Thoracic aorta (tissue), 2 donors: Measurements from ENCODE around the gene RMND5B. TPM values are rescaled to one million over a fixed set of nuclear protein-coding genes. Genes with fewer than 3 reads are reported as not detected.

Experiments used
- ATAC-seq: fragments of 150-250 bp; one replicate; pipeline ENCODE4 v1.8.0; 2017; ENCODE audit warnings: low read depth; ENCODE audit not compliant: insufficient number of reproducible peaks, low FRiP score
- DNase-seq: peaks from one replicate; pipeline ENCODE4 v3.0.0-alpha.2; 2020; ENCODE audit warnings: low spot score
- H3K27ac ChIP-seq, 2 donors: fragments of 200-600 bp; sonication (generic); 1 replicate in 1 of 2; 2 replicates in 1 of 2; pipeline ENCODE4 v1.5.1; 2016; ENCODE audit warnings: mild to moderate bottlenecking in 2 of 2, moderate library complexity in 2 of 2
- H3K27me3 ChIP-seq: fragments of 200-600 bp; sonication (generic); replicated peaks from 2 replicates; pipeline ENCODE4 v1.6.0; 2016; ENCODE audit warnings: mild to moderate bottlenecking; ENCODE audit not compliant: insufficient read depth
- H3K36me3 ChIP-seq: fragments of 200-600 bp; sonication (generic); one replicate; pipeline ENCODE4 v1.5.1; 2016
- H3K4me1 ChIP-seq, 2 donors: fragments of 200-600 bp; sonication (generic); 1 replicate in 1 of 2; 2 replicates in 1 of 2; pipeline versions ENCODE4 v1.5.1 to v1.6.0; 2016; ENCODE audit warnings: low read depth in 2 of 2, mild to moderate bottlenecking in 1 of 2; ENCODE audit not compliant: control insufficient read depth in 1 of 2
- H3K4me3 ChIP-seq: fragments of 200-600 bp; sonication (generic); 2 replicates; pipeline ENCODE4 v1.5.1; 2016; ENCODE audit warnings: mild to moderate bottlenecking
- H3K9me3 ChIP-seq: fragments of 200-600 bp; sonication (generic); 2 replicates; pipeline ENCODE4 v1.5.1; 2016
- CTCF ChIP-seq: fragments of 200-600 bp; sonication (generic); IDR thresholded peaks from one replicate; pipeline ENCODE4 v1.5.1; 2019; ENCODE audit warnings: antibody characterized with exemption
- total RNA-seq, 2 donors: library from RNA; depleted of rRNA; stranded (reverse); fragments of >200 nt; gene quantifications; one replicate each; pipeline versions ENCODE4 v1.1.0 to v1.2.3, GENCODE V29; 2016

RMND5B gene
- total RNA-seq, 2 donors from 2014 or later, result 45.0 to 59.4 TPM

- Histone ChIP-seq H3K4me3 (no peak overlapping the region), H3K36me3 (no peaks in the 10 kb centered on the region), H3K27ac (no peak overlapping the region), H3K9me3 (no peaks in the 10 kb centered on the region), H3K4me1 (no peaks in the 10 kb centered on the region), H3K27me3 (no peaks in the 10 kb centered on the region)
- DNase-seq (no peak), ATAC-seq (no peak)
- no peak for TF ChIP-seq CTCF
Measured at GRCh38 chr5:178103612-178104011, 27.2 kb upstream of the RMND5B start.

- ATAC-seq (no peak), DNase-seq (no peak)
- H3K27me3 ChIP-seq, result no peaks in the 10 kb centered on the region
- H3K27ac ChIP-seq, result no peak overlapping the region
- H3K4me1 ChIP-seq, result no peaks in the 10 kb centered on the region
- TF ChIP-seq CTCF, result no peak
- no peaks in the 10 kb centered on the region for H3K36me3 ChIP-seq
- no peak overlapping the region for H3K4me3 ChIP-seq
- no peaks in the 10 kb centered on the region for H3K9me3 ChIP-seq
Measured at GRCh38 chr5:178104492-178104891, 26.3 kb upstream of the RMND5B start.

GRCh38 chr5:178106086-178106485 lies 24.7 kb upstream of the RMND5B start:
- TF ChIP-seq CTCF, result no peak
- no peak overlapping the region for H3K4me3 ChIP-seq
- no peaks in the 10 kb centered on the region for H3K4me1 ChIP-seq
- no peaks in the 10 kb centered on the region for H3K27me3 ChIP-seq
- no peaks in the 10 kb centered on the region for H3K36me3 ChIP-seq
- no peaks in the 10 kb centered on the region for H3K9me3 ChIP-seq
- ATAC-seq (no peak), DNase-seq (no peak)
- no peak overlapping the region for H3K27ac ChIP-seq

- H3K27ac ChIP-seq, result no peak overlapping the region
- TF ChIP-seq CTCF, result no peak
- H3K9me3 ChIP-seq, result no peaks in the 10 kb centered on the region
- ATAC-seq (no peak), DNase-seq (no peak)
- H3K36me3 ChIP-seq, result no peaks in the 10 kb centered on the region
- no peaks in the 10 kb centered on the region for H3K27me3 ChIP-seq
- H3K4me1 ChIP-seq, result no peaks in the 10 kb centered on the region
- no peak overlapping the region for H3K4me3 ChIP-seq
Measured at GRCh38 chr5:178106556-178107239, 24.1 kb upstream of the RMND5B start.

GRCh38 chr5:178107756-178108310 lies 23.0 kb upstream of the RMND5B start:
- no peak for ATAC-seq
- TF ChIP-seq CTCF, result no peak

More at GRCh38 chr5:178107756-178108310, 23.0 kb upstream of the RMND5B start:
- DNase-seq, result no peak
- no peaks in the 10 kb centered on the region for H3K36me3 ChIP-seq
- no peak overlapping the region for H3K4me3 ChIP-seq
- H3K9me3 ChIP-seq, result no peaks in the 10 kb centered on the region
- no peak overlapping the region for H3K27ac ChIP-seq
- no peaks in the 10 kb centered on the region for H3K27me3 ChIP-seq
- H3K4me1 ChIP-seq, result no peaks in the 10 kb centered on the region
